A549 (cell line): ENCODE results near the gene ZNF26. TPM values are rescaled to one million over a fixed set of nuclear protein-coding genes. Genes with fewer than 3 reads are reported as not detected.

Experiments used
- ATAC-seq, 2 experiments: fragments of 200-7000 bp in 1 of 2; fragments of >200 bp in 1 of 2; cut with Nextera tagmentation in 1 of 2; cut with Tn5 transposase in 1 of 2; 3 replicates each; pipeline versions ENCODE4 v1.8.0 to v1.9.1; 2018 to 2020; ENCODE audit warnings: mild to moderate bottlenecking in 1 of 2, moderate library complexity in 1 of 2
- CTCF ChIA-PET: fragments of 300-600 bp; sonication (Branson Sonifier 250); formaldehyde crosslinking; extraction: SDS; loops from one replicate; lab custom pipeline; 2021; ENCODE audit warnings: antibody characterized with exemption, inconsistent platforms; lab: Yijun Ruan, JAX
- POLR2A ChIA-PET: fragments of 350-600 bp; formaldehyde crosslinking; extraction: SDS; loops from one replicate; lab custom pipeline; 2021; ENCODE audit warnings: antibody characterized with exemption, inconsistent platforms; lab: Yijun Ruan, JAX
- DNase-seq, 2 experiments: peaks; one replicate each; pipeline versions ENCODE4 v3.0.0 to v3.0.0-alpha.2; 2011 to 2016; ENCODE audit warnings: low read depth in 1 of 2, low spot score in 1 of 2
- FAIRE-seq: peaks from 2 replicates; lab custom pipeline; 2011; peaks lifted over from hg19 to GRCh38; lab: Jason Lieb, UNC
- H3K27ac ChIP-seq, 2 experiments: fragments of >200 bp; sonication (Bioruptor Twin); formaldehyde crosslinking; 3 replicates each; pipeline ENCODE4 v1.5.1; 2016 to 2017
- H3K4me1 ChIP-seq: fragments of >200 bp; sonication (Bioruptor Twin); formaldehyde crosslinking; 3 replicates; pipeline ENCODE4 v1.6.1; 2016
- H3K4me2 ChIP-seq: fragments of >200 bp; sonication (Bioruptor Twin); formaldehyde crosslinking; 3 replicates; pipeline ENCODE4 v1.6.1; 2016
- H3K4me3 ChIP-seq: fragments of >200 bp; sonication (Bioruptor Twin); formaldehyde crosslinking; 3 replicates; pipeline ENCODE4 v1.5.1; 2016
- H3K9me3 ChIP-seq: fragments of >200 bp; sonication (Bioruptor Twin); formaldehyde crosslinking; 3 replicates; pipeline ENCODE4 v1.6.1; 2016
- ATOH8 ChIP-seq: fragments of 250-450 bp; sonication (Bioruptor Pico); IDR thresholded peaks from 2 replicates; pipeline ENCODE4 v1.5.0; 2020; ENCODE audit warnings: low read depth, mild to moderate bottlenecking, moderate library complexity
- CBX8 ChIP-seq: fragments of 200-600 bp; sonication (generic); IDR thresholded peaks from 2 replicates; pipeline ENCODE4 v1.6.1; 2016
- CHD4 ChIP-seq: fragments of 200-600 bp; sonication (generic); IDR thresholded peaks from 2 replicates; pipeline ENCODE4 v1.6.1; 2016; ENCODE audit warnings: antibody characterized with exemption, mild to moderate bottlenecking, borderline replicate concordance
- EHMT2 ChIP-seq: fragments of 200-600 bp; sonication (generic); IDR thresholded peaks from 2 replicates; pipeline ENCODE4 v1.6.1; 2016; ENCODE audit warnings: antibody characterized with exemption, low read depth, mild to moderate bottlenecking, moderate library complexity
- HEYL ChIP-seq: fragments of 250-450 bp; sonication (Bioruptor Pico); IDR thresholded peaks from 2 replicates; pipeline ENCODE4 v1.8.0; 2021; ENCODE audit warnings: mild to moderate bottlenecking, moderate library complexity
- HOXB5 ChIP-seq: fragments of 250-450 bp; sonication (Bioruptor Pico); IDR thresholded peaks from 2 replicates; pipeline ENCODE4 v1.5.0; 2020; ENCODE audit warnings: mild to moderate bottlenecking, moderate library complexity
- JUN ChIP-seq, 2 experiments: fragments of >200 bp; sonication (Bioruptor Twin); formaldehyde crosslinking; IDR thresholded peaks; 2 replicates in 1 of 2; 3 replicates in 1 of 2; pipeline ENCODE4 v1.6.1; 2016 to 2017
- MAFK ChIP-seq: fragments of 450-650 bp; IDR thresholded peaks from 2 replicates; pipeline ENCODE4 v1.6.1; 2014; ENCODE audit not compliant: partially characterized antibody
- MAZ ChIP-seq: fragments of 150-350 bp; IDR thresholded peaks from 2 replicates; pipeline ENCODE4 v1.6.1; 2014; ENCODE audit warnings: antibody characterized with exemption, low read depth, low read length, borderline replicate concordance
- NR3C1 ChIP-seq: fragments of >200 bp; sonication (Bioruptor Twin); formaldehyde crosslinking; IDR thresholded peaks from 3 replicates; pipeline ENCODE4 v1.6.1; 2017
- POLR2A ChIP-seq: IDR thresholded peaks from 2 replicates; pipeline ENCODE4 v1.6.1; 2012; ENCODE audit warnings: mild to moderate bottlenecking, low read length
- RAD21 ChIP-seq, 2 experiments: fragments of >200 bp in 1 of 2; sonication (Bioruptor Twin) in 1 of 2; formaldehyde crosslinking in 1 of 2; IDR thresholded peaks in 1 of 2; conservative IDR thresholded peaks in 1 of 2; 2 replicates in 1 of 2; 3 replicates in 1 of 2; pipeline ENCODE4 v1.6.1; 2012 to 2018; ENCODE audit warnings: inconsistent platforms in 1 of 2
- RCOR1 ChIP-seq: fragments of 150-350 bp; IDR thresholded peaks from 2 replicates; pipeline ENCODE4 v1.6.1; 2014; ENCODE audit warnings: antibody characterized with exemption, low read length, low read depth
- REST ChIP-seq: fragments of 200-600 bp; sonication (generic); IDR thresholded peaks from 2 replicates; pipeline ENCODE4 v1.6.1; 2016; ENCODE audit warnings: antibody characterized with exemption, mild to moderate bottlenecking, moderate library complexity
- RFX5 ChIP-seq: fragments of 450-650 bp; IDR thresholded peaks from 2 replicates; pipeline ENCODE4 v1.7.1; 2014; ENCODE audit warnings: antibody characterized with exemption, mild to moderate bottlenecking, moderate library complexity
- ZC3H11A ChIP-seq: fragments of 450-650 bp; IDR thresholded peaks from 2 replicates; pipeline ENCODE4 v1.6.1; 2014; ENCODE audit warnings: antibody characterized with exemption, mild to moderate bottlenecking
- ZNF302 ChIP-seq: fragments of 250-450 bp; sonication (Bioruptor Pico); IDR thresholded peaks from 2 replicates; pipeline ENCODE4 v1.9.0; 2021; ENCODE audit warnings: inconsistent platforms, mild to moderate bottlenecking, moderate library complexity
- WGBS: methylation state at CpG from one replicate; pipeline ENCODE4 v1.1.6; 2017; ENCODE audit errors: missing lambda C conversion rate; 5-methylcytosine and 5-hydroxymethylcytosine counted together
- polyA plus RNA-seq, 4 experiments: library from polyadenylated mRNA; depleted of rRNA in 3 of 4; stranded (reverse); fragments of >200 nt; fragmentation: RNase III in 1 of 4; extraction: RNeasy Plus Mini Kit Qiagen cat#74134 plus additional on column Dnase treatment in 1 of 4; gene quantifications; 2 replicates in 3 of 4; 3 replicates in 1 of 4; pipeline ENCODE4 v1.2.3, GENCODE V29; 2011 to 2017
- TF ChIP-seq, protein P1 (sequence below): fragments of 150-350 bp; IDR thresholded peaks from 2 replicates; pipeline ENCODE4 v1.6.1; 2014; ENCODE audit warnings: low read depth, mild to moderate bottlenecking, low read length
- TF ChIP-seq, protein P2 (sequence below): fragments of 450-650 bp; IDR thresholded peaks from 2 replicates; pipeline ENCODE4 v1.6.1; 2014; ENCODE audit warnings: antibody characterized with exemption
- TF ChIP-seq, protein P3 (sequence below): IDR thresholded peaks from 2 replicates; pipeline ENCODE4 v1.6.1; 2012

The ZNF26 gene
- polyA plus RNA-seq, 2 of the 4 experiments (the other 2 are of a cell fraction): 6.5 to 11.3 TPM

DNA sequence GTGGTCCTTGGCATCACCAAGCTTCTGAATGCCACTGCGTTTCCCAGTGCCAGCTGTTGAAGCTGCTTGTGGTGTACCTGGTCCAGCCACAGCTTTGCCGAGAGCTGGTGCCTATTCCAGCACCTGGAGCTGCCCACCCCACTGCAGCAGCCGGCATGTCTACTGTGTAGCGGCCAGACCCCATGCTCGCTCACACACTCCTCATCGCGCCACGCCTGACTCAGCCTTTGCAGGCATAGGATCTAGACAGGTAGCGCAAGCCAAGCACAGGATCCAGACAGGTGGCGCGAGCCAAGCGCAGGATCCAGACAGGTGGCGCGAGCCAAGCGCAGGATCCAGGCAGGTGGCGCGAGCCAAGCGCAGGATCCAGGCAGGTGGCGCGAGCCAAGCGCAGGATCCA is 18.4 kb upstream of the ZNF26 start:
- DNase-seq (no peak), ATAC-seq (no peak), FAIRE-seq (no peak)
- no peak for TF ChIP-seq RAD21 (conservative IDR thresholded peaks at IDR 0.05 in 1 of 2, IDR thresholded peaks at IDR 0.05 in 1 of 2)
- no peak for TF ChIP-seq EHMT2
- no peak for TF ChIP-seq CHD4
- TF ChIP-seq, protein P1, sequence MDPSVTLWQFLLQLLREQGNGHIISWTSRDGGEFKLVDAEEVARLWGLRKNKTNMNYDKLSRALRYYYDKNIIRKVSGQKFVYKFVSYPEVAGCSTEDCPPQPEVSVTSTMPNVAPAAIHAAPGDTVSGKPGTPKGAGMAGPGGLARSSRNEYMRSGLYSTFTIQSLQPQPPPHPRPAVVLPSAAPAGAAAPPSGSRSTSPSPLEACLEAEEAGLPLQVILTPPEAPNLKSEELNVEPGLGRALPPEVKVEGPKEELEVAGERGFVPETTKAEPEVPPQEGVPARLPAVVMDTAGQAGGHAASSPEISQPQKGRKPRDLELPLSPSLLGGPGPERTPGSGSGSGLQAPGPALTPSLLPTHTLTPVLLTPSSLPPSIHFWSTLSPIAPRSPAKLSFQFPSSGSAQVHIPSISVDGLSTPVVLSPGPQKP: no peak
- no peak for TF ChIP-seq ZNF302
- TF ChIP-seq, protein P2, sequence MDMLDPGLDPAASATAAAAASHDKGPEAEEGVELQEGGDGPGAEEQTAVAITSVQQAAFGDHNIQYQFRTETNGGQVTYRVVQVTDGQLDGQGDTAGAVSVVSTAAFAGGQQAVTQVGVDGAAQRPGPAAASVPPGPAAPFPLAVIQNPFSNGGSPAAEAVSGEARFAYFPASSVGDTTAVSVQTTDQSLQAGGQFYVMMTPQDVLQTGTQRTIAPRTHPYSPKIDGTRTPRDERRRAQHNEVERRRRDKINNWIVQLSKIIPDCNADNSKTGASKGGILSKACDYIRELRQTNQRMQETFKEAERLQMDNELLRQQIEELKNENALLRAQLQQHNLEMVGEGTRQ: no peak
- TF ChIP-seq MAZ: no peak
- TF ChIP-seq, protein P3, sequence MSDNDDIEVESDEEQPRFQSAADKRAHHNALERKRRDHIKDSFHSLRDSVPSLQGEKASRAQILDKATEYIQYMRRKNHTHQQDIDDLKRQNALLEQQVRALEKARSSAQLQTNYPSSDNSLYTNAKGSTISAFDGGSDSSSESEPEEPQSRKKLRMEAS: no peak
- TF ChIP-seq ZC3H11A: no peak
- TF ChIP-seq CBX8: no peak
- no peak for TF ChIP-seq RCOR1
- no peak for TF ChIP-seq POLR2A
- no peak for TF ChIP-seq RFX5
- no peak for TF ChIP-seq HEYL (CRISPR knock-in tag)
- TF ChIP-seq REST: no peak
- TF ChIP-seq NR3C1: no peak
- no peak for TF ChIP-seq HOXB5 (CRISPR knock-in tag)
- TF ChIP-seq ATOH8 (CRISPR knock-in tag): no peak
- no peak for TF ChIP-seq JUN (IDR thresholded peaks at IDR 0.05)
- Histone ChIP-seq H3K9me3 (peaks cover 74% of the 10 kb centered on the region), H3K27ac (no peak overlapping the region), H3K4me1 (no peaks in the 10 kb centered on the region), H3K4me2 (no peak overlapping the region), H3K4me3 (no peak overlapping the region)
- POLR2A ChIA-PET: no interaction called here
- CTCF ChIA-PET: no interaction called here
- 90% methylated on average over 20 of the region's 21 CpGs for WGBS

- DNase-seq (no peak), ATAC-seq (no peak), FAIRE-seq (no peak)
- WGBS: 2% methylated on average over 1 of the region's 1 CpG
- CTCF ChIA-PET: no interaction called here
- H3K4me2 ChIP-seq: no peak overlapping the region
- TF ChIP-seq MAFK (peak; percentile 65), POLR2A (no peak)
- POLR2A ChIA-PET: no interaction called here
- H3K4me1 ChIP-seq: no peaks in the 10 kb centered on the region
- H3K9me3 ChIP-seq: peaks cover 84% of the 10 kb centered on the region
- H3K27ac ChIP-seq: no peak overlapping the region
- H3K4me3 ChIP-seq: no peak overlapping the region
These were observed 13.8 kb upstream of the ZNF26 start for GRCh38 chr12:132972374-132972773.
